Stimulated activated CD4-positive, alpha-beta T cell treated with anti-CD3 and anti-CD28 coated beads, Interleukin-2, amount 100 ng/mL, for 24 hours (primary cell): ENCODE data around the gene COL4A3.
"Not testable (repeated sequence)": the region's sequence is repeated elsewhere in the genome, so short reads cannot be mapped to it uniquely, and the experiment has no call there.

Source experiments
- DNase-seq, 2 donors: peaks; one replicate each; pipeline ENCODE4 v3.0.0-alpha.2; 2020

COL4A3 gene

GRCh38 chr2:227160164-227160563 lies 4.3 kb upstream of the COL4A3 start:
- DNase-seq, result no peak

- no peak for DNase-seq
Measured at GRCh38 chr2:227161947-227162346, 2.5 kb upstream of the COL4A3 start.

- DNase-seq, result no peak
Measured at GRCh38 chr2:227163485-227163997, 883 bp upstream of the COL4A3 start.

- peak in 1 of 2 donors; percentile 21 for DNase-seq
Measured at GRCh38 chr2:227164763-227165291, 403 bp downstream of the COL4A3 start.

GRCh38 chr2:227171779-227172178 lies 7.4 kb downstream of the COL4A3 start:
- not testable (repeated sequence) for DNase-seq

GRCh38 chr2:227177592-227178336 lies 13.3 kb downstream of the COL4A3 start:
- DNase-seq, result no peak

- no peak for DNase-seq
Measured at GRCh38 chr2:227179988-227180685, 15.7 kb downstream of the COL4A3 start.

- no peak for DNase-seq
Measured at GRCh38 chr2:227180770-227181169, 16.3 kb downstream of the COL4A3 start.

- no peak for DNase-seq
Measured at GRCh38 chr2:227182765-227183164, 18.3 kb downstream of the COL4A3 start.

GRCh38 chr2:227183657-227184367 lies 19.4 kb downstream of the COL4A3 start:
- DNase-seq, result no peak

GRCh38 chr2:227185615-227186232 lies 21.3 kb downstream of the COL4A3 start:
- DNase-seq, result no peak

GRCh38 chr2:227186751-227187150 lies 22.3 kb downstream of the COL4A3 start:
- DNase-seq, result no peak

- DNase-seq, result no peak
Measured at GRCh38 chr2:227188292-227188691, 23.9 kb downstream of the COL4A3 start.

- DNase-seq, result no peak
Measured at GRCh38 chr2:227191367-227191766, 26.9 kb downstream of the COL4A3 start.

GRCh38 chr2:227192491-227192890 lies 28.1 kb downstream of the COL4A3 start:
- DNase-seq, result no peak

- DNase-seq, result no peak
Measured at GRCh38 chr2:227194219-227194618, 29.8 kb downstream of the COL4A3 start.

- no peak for DNase-seq
Measured at GRCh38 chr2:227198866-227199265, 34.4 kb downstream of the COL4A3 start.

- DNase-seq, result no peak
Measured at GRCh38 chr2:227201771-227202170, 37.3 kb downstream of the COL4A3 start.

GRCh38 chr2:227204452-227204851 lies 40.0 kb downstream of the COL4A3 start:
- no peak for DNase-seq

GRCh38 chr2:227205701-227206100 lies 41.3 kb downstream of the COL4A3 start:
- DNase-seq, result no peak

- DNase-seq, result no peak
Measured at GRCh38 chr2:227206406-227206805, 42.0 kb downstream of the COL4A3 start.

- DNase-seq, result no peak
Measured at GRCh38 chr2:227207573-227207972, 43.1 kb downstream of the COL4A3 start.

- DNase-seq, result no peak
Measured at GRCh38 chr2:227214622-227215041, 50.2 kb downstream of the COL4A3 start.
